Measurements from ENCODE around the gene NPY5R.

Gene NPY5R

GRCh38 chr4:163330916-163331628 lies 12.6 kb upstream of the NPY5R start:
- H3K4me3 ChIP-seq (replicated peaks; ENCODE audit: low read depth, low read length), result no peak overlapping the region
- no peak for DNase-seq (ENCODE audit: extremely low read depth, low read depth)
- no peak for TF ChIP-seq CTCF (IDR thresholded peaks at IDR 0.05; ENCODE audit: low read depth, low read length, missing control alignments)

GRCh38 chr4:163331629-163332376 lies 11.9 kb upstream of the NPY5R start:
- peak overlapping the region; percentile 33 for H3K4me3 ChIP-seq (replicated peaks; ENCODE audit: low read depth, low read length)
- no peak for DNase-seq (ENCODE audit: extremely low read depth, low read depth)
- TF ChIP-seq CTCF (IDR thresholded peaks at IDR 0.05; ENCODE audit: low read depth, low read length, missing control alignments), result no peak

- peak within 1 kb of the TSS; percentile 33 for H3K4me3 ChIP-seq (replicated peaks; ENCODE audit: low read depth, low read length)
- peak; percentile 29 for DNase-seq (ENCODE audit: extremely low read depth, low read depth)
- peak; percentile 72 for TF ChIP-seq CTCF (IDR thresholded peaks at IDR 0.05; ENCODE audit: low read depth, low read length, missing control alignments)
Observed at GRCh38 chr4:163332526-163333406, 10.9 kb upstream of the NPY5R start, which contains the start of gene NPY1R. Gene NPY1R, minus strand, starts transcription at chr4:163332596. Its CDS starts 6,042 bp downstream, at chr4:163326554.

- no peak for DNase-seq (ENCODE audit: extremely low read depth, low read depth)
- H3K4me3 ChIP-seq (replicated peaks; ENCODE audit: low read depth, low read length), result no peak overlapping the region
- TF ChIP-seq CTCF (IDR thresholded peaks at IDR 0.05; ENCODE audit: low read depth, low read length, missing control alignments), result no peak
Observed at GRCh38 chr4:163335384-163335783, 8.3 kb upstream of the NPY5R start.

GRCh38 chr4:163344147-163345125 lies 744 bp downstream of the NPY5R start:
- TF ChIP-seq CTCF (IDR thresholded peaks at IDR 0.05; ENCODE audit: low read depth, low read length, missing control alignments), result no peak
- no peak overlapping the region for H3K4me3 ChIP-seq (replicated peaks; ENCODE audit: low read depth, low read length)
- DNase-seq (ENCODE audit: extremely low read depth, low read depth), result no peak
